Measurements from ENCODE around the gene ATXN1. TPM values are rescaled to one million over a fixed set of nuclear protein-coding genes. Genes with fewer than 3 reads are reported as not detected.

Gene ATXN1
- total and polyA plus RNA-seq, 2 of the 8 experiments (the other 6 are each of a cell fraction or from before 2014, with no cell fraction given): 1.6 to 4.0 TPM

GRCh38 chr6:16654701-16655100 lies 106.6 kb downstream of the ATXN1 start (continued):
- no peak for TF ChIP-seq SP1 (IDR thresholded peaks at IDR 0.05; ENCODE audit: low read depth, low read length)
- TF ChIP-seq RBBP5 (IDR thresholded peaks at IDR 0.05; ENCODE audit: borderline replicate concordance, low read depth, low read length): no peak
- TF ChIP-seq JUN (IDR thresholded peaks at IDR 0.05; ENCODE audit: low read depth, low read length): no peak
- no peak for TF ChIP-seq JUND (IDR thresholded peaks at IDR 0.05; ENCODE audit: low read length)
- no peak for TF ChIP-seq CBX5 (IDR thresholded peaks at IDR 0.05; ENCODE audit: low read depth, low read length)
